ENCODE results near the gene CERCAM. TPM values are rescaled to one million over a fixed set of nuclear protein-coding genes. Genes with fewer than 3 reads are reported as not detected.

CERCAM gene
- total RNA-seq, 1 donor from 2014 or later: 8.5 TPM

DNA sequence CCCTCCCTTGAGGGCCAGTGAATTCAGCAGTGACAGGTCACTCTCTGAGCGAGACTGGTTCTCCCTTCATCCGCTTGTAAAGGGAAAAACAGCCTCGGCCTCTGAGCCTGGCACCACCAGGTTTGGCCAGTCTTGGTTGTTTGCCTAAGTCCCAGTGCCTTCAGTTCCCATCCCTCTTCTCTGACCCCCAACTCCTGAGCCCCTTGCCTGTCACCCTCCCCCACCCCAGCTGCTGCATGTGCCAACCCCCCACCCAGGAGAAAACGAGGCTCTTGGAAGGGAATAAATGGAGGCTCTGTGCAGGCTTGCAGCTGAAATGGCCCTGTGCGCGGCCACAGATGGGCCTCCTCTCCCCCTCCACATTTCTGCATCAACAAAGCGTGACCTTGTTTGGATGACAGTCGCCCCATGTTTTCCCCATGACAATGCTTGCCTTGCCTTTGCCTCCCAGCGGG is 46.4 kb upstream of the CERCAM start:
- peaks cover 17% of the 10 kb centered on the region for H3K36me3 ChIP-seq
- TF ChIP-seq, protein P1, sequence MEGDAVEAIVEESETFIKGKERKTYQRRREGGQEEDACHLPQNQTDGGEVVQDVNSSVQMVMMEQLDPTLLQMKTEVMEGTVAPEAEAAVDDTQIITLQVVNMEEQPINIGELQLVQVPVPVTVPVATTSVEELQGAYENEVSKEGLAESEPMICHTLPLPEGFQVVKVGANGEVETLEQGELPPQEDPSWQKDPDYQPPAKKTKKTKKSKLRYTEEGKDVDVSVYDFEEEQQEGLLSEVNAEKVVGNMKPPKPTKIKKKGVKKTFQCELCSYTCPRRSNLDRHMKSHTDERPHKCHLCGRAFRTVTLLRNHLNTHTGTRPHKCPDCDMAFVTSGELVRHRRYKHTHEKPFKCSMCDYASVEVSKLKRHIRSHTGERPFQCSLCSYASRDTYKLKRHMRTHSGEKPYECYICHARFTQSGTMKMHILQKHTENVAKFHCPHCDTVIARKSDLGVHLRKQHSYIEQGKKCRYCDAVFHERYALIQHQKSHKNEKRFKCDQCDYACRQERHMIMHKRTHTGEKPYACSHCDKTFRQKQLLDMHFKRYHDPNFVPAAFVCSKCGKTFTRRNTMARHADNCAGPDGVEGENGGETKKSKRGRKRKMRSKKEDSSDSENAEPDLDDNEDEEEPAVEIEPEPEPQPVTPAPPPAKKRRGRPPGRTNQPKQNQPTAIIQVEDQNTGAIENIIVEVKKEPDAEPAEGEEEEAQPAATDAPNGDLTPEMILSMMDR (IDR thresholded peaks at IDR 0.05; ENCODE audit: borderline replicate concordance): no peak
- H3K27me3 ChIP-seq (ENCODE audit: low read depth): no peaks in the 10 kb centered on the region
- DNase-seq: no peak
- intact Hi-C loops (cut with micrococcal nuclease): no loop called here
- H3K9me3 ChIP-seq (replicated peaks): no peaks in the 10 kb centered on the region
- no peak overlapping the region for H3K27ac ChIP-seq (replicated peaks)
- H3K4me3 ChIP-seq: no peak overlapping the region
- peaks cover 33% of the 10 kb centered on the region for H3K4me1 ChIP-seq

- Histone ChIP-seq H3K27ac (replicated peaks) (no peak overlapping the region), H3K4me3 (no peak overlapping the region), H3K36me3 (peaks cover 31% of the 10 kb centered on the region), H3K27me3 (ENCODE audit: low read depth) (no peaks in the 10 kb centered on the region), H3K9me3 (replicated peaks) (no peaks in the 10 kb centered on the region), H3K4me1 (peaks cover 23% of the 10 kb centered on the region)
- intact Hi-C loops (cut with micrococcal nuclease): no loop called here
- DNase-seq: no peak
- TF ChIP-seq, protein P1 (IDR thresholded peaks at IDR 0.05; ENCODE audit: borderline replicate concordance): no peak
Observed at GRCh38 chr9:128375865-128376264, 44.8 kb upstream of the CERCAM start.

GRCh38 chr9:128382261-128382660 is 38.4 kb upstream of the CERCAM start:
- H3K36me3 ChIP-seq: peaks cover 72% of the 10 kb centered on the region
- H3K27me3 ChIP-seq (ENCODE audit: low read depth): no peaks in the 10 kb centered on the region
- peaks cover 7% of the 10 kb centered on the region for H3K4me1 ChIP-seq
- no peak overlapping the region for H3K27ac ChIP-seq (replicated peaks)
- H3K4me3 ChIP-seq: no peak overlapping the region
- DNase-seq: no peak
- TF ChIP-seq, protein P1 (IDR thresholded peaks at IDR 0.05; ENCODE audit: borderline replicate concordance): no peak
- no peaks in the 10 kb centered on the region for H3K9me3 ChIP-seq (replicated peaks)
- intact Hi-C loops (cut with micrococcal nuclease): no loop called here

DNA sequence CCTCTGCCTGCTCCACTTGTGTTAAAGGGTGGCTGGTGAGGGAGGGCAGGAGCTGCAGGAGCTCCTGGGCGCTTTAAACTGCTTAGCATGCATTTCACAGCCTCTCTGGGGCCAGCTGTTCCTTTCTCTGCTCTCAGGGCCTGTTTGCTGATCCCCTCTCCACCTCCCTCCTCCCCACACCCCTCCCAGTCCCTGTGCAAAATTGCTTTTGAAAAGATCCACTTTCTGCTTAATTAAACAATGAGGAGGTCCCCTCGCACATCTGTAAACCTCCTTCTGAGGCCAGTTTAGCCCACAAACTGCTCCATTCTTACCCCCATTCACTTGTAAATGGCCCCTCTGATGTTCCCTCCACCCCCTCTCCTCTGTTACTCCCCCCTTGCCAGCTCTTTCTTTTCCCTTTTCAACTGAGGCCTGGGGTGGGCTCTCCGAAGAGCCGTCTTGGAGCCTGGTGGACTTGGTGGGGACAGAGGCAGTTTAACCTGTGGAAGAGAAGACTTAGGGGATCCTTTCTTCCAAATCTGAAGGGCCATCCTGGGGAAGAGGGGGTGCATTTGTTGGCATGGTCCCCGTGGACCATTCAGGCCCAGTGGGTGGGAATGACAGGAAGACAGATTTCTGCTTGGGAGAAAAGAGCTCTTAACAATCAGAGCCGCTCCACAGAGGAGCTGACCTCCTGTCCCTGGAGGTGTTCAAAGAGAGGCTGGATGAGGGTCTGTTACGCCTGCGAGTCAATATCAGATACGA is 37.5 kb upstream of the CERCAM start:
- Histone ChIP-seq H3K27me3 (ENCODE audit: low read depth) (no peaks in the 10 kb centered on the region), H3K36me3 (peaks cover 75% of the 10 kb centered on the region), H3K9me3 (replicated peaks) (no peaks in the 10 kb centered on the region), H3K27ac (replicated peaks) (no peak overlapping the region), H3K4me1 (peaks cover 7% of the 10 kb centered on the region), H3K4me3 (no peak overlapping the region)
- TF ChIP-seq, protein P1 (IDR thresholded peaks at IDR 0.05; ENCODE audit: borderline replicate concordance): no peak
- DNase-seq: no peak
- intact Hi-C loops (cut with micrococcal nuclease): no loop called here

DNA sequence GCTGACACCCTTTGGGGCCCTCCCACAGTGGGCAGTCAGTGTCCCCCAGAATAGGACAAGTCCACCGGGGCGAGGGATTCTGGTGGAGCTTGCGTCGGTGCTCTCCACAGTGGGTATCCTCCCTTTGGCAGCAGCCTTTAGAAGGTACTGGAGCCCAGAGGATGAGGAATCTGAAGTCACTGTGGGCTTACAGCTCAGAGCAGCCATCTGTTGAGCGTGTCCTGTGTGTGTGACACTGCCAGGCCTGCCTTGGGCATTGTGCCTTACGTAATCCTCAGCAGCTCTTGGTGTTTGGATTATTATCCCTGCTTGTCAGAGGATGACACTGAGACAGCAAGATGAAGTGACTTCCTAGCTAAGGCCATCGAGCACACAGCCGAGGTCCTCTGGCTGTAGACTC is 36.9 kb upstream of the CERCAM start:
- H3K4me1 ChIP-seq: peaks cover 7% of the 10 kb centered on the region
- DNase-seq: no peak
- TF ChIP-seq, protein P1 (IDR thresholded peaks at IDR 0.05; ENCODE audit: borderline replicate concordance): no peak
- intact Hi-C loops (cut with micrococcal nuclease): no loop called here
- no peaks in the 10 kb centered on the region for H3K27me3 ChIP-seq (ENCODE audit: low read depth)
- H3K27ac ChIP-seq (replicated peaks): no peak overlapping the region
- no peak overlapping the region for H3K4me3 ChIP-seq
- H3K9me3 ChIP-seq (replicated peaks): no peaks in the 10 kb centered on the region
- H3K36me3 ChIP-seq: peaks cover 75% of the 10 kb centered on the region

Measured in left ventricle myocardium inferior (tissue), 1 donor.